HEK293T (cell line): Measurements from ENCODE around the gene PI16.

Source experiments
- CTCF ChIA-PET: fragments of 350-600 bp; formaldehyde crosslinking; extraction: SDS; loops from one replicate; lab custom pipeline; 2021; ENCODE audit warnings: antibody characterized with exemption, inconsistent platforms; lab: Yijun Ruan, JAX
- POLR2A ChIA-PET: fragments of 350-600 bp; formaldehyde crosslinking; extraction: SDS; loops from one replicate; lab custom pipeline; 2020; ENCODE audit warnings: antibody characterized with exemption, inconsistent platforms; lab: Yijun Ruan, JAX
- DNase-seq: peaks from one replicate; pipeline ENCODE4 v3.0.0; 2012; ENCODE audit warnings: mixed read lengths; ENCODE audit errors: extremely low spot score
- ARNT ChIP-seq: fragments of 450-650 bp; IDR thresholded peaks from 2 replicates; pipeline ENCODE4 v1.6.1; 2017; ENCODE audit warnings: mild to moderate bottlenecking
- BHLHE40 ChIP-seq: fragments of 450-650 bp; IDR thresholded peaks from 2 replicates; pipeline ENCODE4 v1.6.1; 2016; ENCODE audit warnings: mild to moderate bottlenecking, moderate library complexity, borderline replicate concordance
- CTBP1 ChIP-seq: fragments of 450-650 bp; IDR thresholded peaks from 2 replicates; pipeline ENCODE4 v1.6.1; 2016; ENCODE audit warnings: borderline replicate concordance
- ELF4 ChIP-seq: fragments of 450-650 bp; IDR thresholded peaks from 2 replicates; pipeline ENCODE4 v1.6.1; 2017; ENCODE audit warnings: antibody characterized with exemption
- FOXA1 ChIP-seq: fragments of 450-650 bp; IDR thresholded peaks from 2 replicates; pipeline ENCODE4 v1.6.1; 2016; ENCODE audit warnings: mild to moderate bottlenecking
- FOXK2 ChIP-seq: fragments of 450-650 bp; IDR thresholded peaks from 2 replicates; pipeline ENCODE4 v1.6.1; 2016; ENCODE audit warnings: mild to moderate bottlenecking
- FOXM1 ChIP-seq: fragments of 450-650 bp; IDR thresholded peaks from 2 replicates; pipeline ENCODE4 v1.6.1; 2017; ENCODE audit warnings: mild to moderate bottlenecking, borderline replicate concordance
- HDGF ChIP-seq: fragments of 450-650 bp; IDR thresholded peaks from 2 replicates; pipeline ENCODE4 v1.6.1; 2017; ENCODE audit warnings: antibody characterized with exemption, borderline replicate concordance
- L3MBTL2 ChIP-seq: fragments of 450-650 bp; conservative IDR thresholded peaks from 2 replicates; pipeline ENCODE4 v1.6.1; 2016; ENCODE audit warnings: mild to moderate bottlenecking
- LEF1 ChIP-seq: fragments of 450-650 bp; IDR thresholded peaks from 2 replicates; pipeline ENCODE4 v1.6.1; 2017; ENCODE audit warnings: mild to moderate bottlenecking, borderline replicate concordance
- NFRKB ChIP-seq: fragments of 450-650 bp; IDR thresholded peaks from 2 replicates; pipeline ENCODE4 v1.6.1; 2016; ENCODE audit warnings: mild to moderate bottlenecking, moderate library complexity
- SP1 ChIP-seq: fragments of 450-650 bp; IDR thresholded peaks from 2 replicates; pipeline ENCODE4 v1.6.1; 2017
- SUZ12 ChIP-seq: fragments of 450-650 bp; IDR thresholded peaks from 2 replicates; pipeline ENCODE4 v1.6.1; 2016; ENCODE audit warnings: mild to moderate bottlenecking
- TARDBP ChIP-seq: fragments of 450-650 bp; IDR thresholded peaks from 2 replicates; pipeline ENCODE4 v1.6.1; 2016
- ZNF384 ChIP-seq: fragments of 450-650 bp; IDR thresholded peaks from 2 replicates; pipeline ENCODE4 v1.6.1; 2016
- TF ChIP-seq, protein P1 (sequence below): fragments of 450-650 bp; IDR thresholded peaks from 2 replicates; pipeline ENCODE4 v1.6.1; 2016

The PI16 gene

GRCh38 chr6:36912586-36912985 is 42.0 kb upstream of the PI16 start:
- POLR2A ChIA-PET, result no interaction called here
- no peak for DNase-seq
- CTCF ChIA-PET, result no interaction called here
- TF ChIP-seq ZNF384, result no peak
- TF ChIP-seq FOXM1, result no peak
- TF ChIP-seq CTBP1, result no peak
- no peak for TF ChIP-seq NFRKB
- TF ChIP-seq FOXK2, result no peak
- no peak for TF ChIP-seq SUZ12
- TF ChIP-seq SP1, result no peak

DNA sequence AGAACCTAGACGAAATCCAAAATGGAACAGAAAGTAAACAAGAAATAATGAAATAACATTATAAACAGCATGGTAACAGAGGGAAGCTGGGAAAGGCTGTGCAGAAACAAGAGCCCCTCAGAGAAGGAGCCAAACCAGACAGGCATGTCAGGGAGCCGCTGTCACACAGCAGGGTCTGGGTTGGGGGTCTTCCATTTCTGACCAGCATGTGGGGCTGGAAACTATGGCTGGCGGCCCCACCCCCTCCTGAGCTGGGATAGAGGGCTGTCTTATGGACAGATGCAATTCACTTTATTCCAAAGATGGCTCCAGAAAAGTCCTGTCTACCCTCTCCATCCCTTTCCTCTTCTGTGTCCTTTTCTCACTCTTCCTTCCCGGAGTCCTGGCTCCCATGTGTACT is 41.5 kb upstream of the PI16 start:
- ChIA-PET CTCF (interaction anchor here (1.5 kb wide), 1 partner anchor 63 kb away, joined by 3 read pairs; no protein-coding TSS in a partner anchor), POLR2A (no interaction called here)
- DNase-seq, result no peak
- no peak for TF ChIP-seq BHLHE40
- TF ChIP-seq SP1, result no peak
- TF ChIP-seq TARDBP, result no peak
- TF ChIP-seq ELF4, result no peak
- TF ChIP-seq ZNF384, result no peak
- no peak for TF ChIP-seq FOXK2
- TF ChIP-seq FOXM1, result no peak
- no peak for TF ChIP-seq L3MBTL2
- no peak for TF ChIP-seq FOXA1
- TF ChIP-seq, protein P1, sequence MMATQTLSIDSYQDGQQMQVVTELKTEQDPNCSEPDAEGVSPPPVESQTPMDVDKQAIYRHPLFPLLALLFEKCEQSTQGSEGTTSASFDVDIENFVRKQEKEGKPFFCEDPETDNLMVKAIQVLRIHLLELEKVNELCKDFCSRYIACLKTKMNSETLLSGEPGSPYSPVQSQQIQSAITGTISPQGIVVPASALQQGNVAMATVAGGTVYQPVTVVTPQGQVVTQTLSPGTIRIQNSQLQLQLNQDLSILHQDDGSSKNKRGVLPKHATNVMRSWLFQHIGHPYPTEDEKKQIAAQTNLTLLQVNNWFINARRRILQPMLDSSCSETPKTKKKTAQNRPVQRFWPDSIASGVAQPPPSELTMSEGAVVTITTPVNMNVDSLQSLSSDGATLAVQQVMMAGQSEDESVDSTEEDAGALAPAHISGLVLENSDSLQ, result no peak
- no peak for TF ChIP-seq LEF1
- no peak for TF ChIP-seq NFRKB
- TF ChIP-seq HDGF, result no peak
- no peak for TF ChIP-seq SUZ12

- CTCF ChIA-PET, result interaction anchor here (1.5 kb wide), 1 partner anchor 64 kb away, joined by 3 read pairs; no protein-coding TSS in a partner anchor
- TF ChIP-seq SP1 (no peak), NFRKB (no peak), BHLHE40 (no peak), CTBP1 (no peak), TARDBP (no peak), ARNT (no peak), FOXM1 (no peak), HDGF (no peak), FOXK2 (no peak), ELF4 (no peak), L3MBTL2 (no peak), SUZ12 (no peak)
- TF ChIP-seq, protein P1, result no peak
- DNase-seq, result no peak
- POLR2A ChIA-PET, result no interaction called here
Observed at GRCh38 chr6:36914227-36914794, 40.2 kb upstream of the PI16 start.

DNA sequence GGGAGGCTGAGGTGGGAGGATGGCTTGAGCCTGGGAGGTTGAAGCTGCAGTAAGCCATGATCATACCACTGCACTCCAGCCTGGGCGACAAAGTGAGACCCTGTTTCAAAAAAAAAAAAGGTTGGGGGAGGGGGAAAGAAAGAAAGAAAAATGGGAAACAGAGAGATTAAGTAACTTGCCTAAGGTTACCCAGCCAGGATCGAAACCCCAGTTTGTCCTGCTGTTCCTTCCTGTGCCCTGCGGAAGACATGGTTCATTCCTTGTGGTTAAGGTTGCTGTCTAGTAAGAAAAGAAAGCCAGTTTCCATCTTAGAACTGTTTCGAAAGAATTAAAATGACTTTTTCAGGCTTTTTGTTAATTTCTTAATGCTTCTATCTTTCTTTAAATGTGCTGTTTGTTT is 38.9 kb upstream of the PI16 start:
- CTCF ChIA-PET, result no interaction called here
- POLR2A ChIA-PET, result no interaction called here
- no peak for DNase-seq
- TF ChIP-seq ARNT (no peak), L3MBTL2 (no peak), NFRKB (no peak), ZNF384 (no peak), CTBP1 (no peak), BHLHE40 (no peak), FOXA1 (no peak), SUZ12 (no peak), LEF1 (no peak), HDGF (no peak), FOXM1 (no peak), SP1 (no peak), FOXK2 (no peak), TARDBP (no peak), ELF4 (no peak)
- TF ChIP-seq, protein P1, result no peak

- TF ChIP-seq NFRKB (no peak), L3MBTL2 (no peak), ELF4 (no peak), ZNF384 (no peak), ARNT (no peak), FOXK2 (no peak), CTBP1 (no peak), SP1 (no peak), LEF1 (no peak), TARDBP (no peak)
- TF ChIP-seq, protein P1, result no peak
- DNase-seq, result no peak
- ChIA-PET CTCF (no interaction called here), POLR2A (no interaction called here)
Observed at GRCh38 chr6:36916126-36916525, 38.4 kb upstream of the PI16 start.
